GM21447 (cell line): ENCODE measurements around the gene MT2A.

Source experiments
- ATAC-seq: cut with Tn5 transposase; IDR thresholded peaks from one replicate; pipeline ENCODE4 v1.9.1; 2021; ENCODE audit not compliant: unreplicated experiment

The MT2A gene

GRCh38 chr16:56636616-56637413 lies 28.4 kb downstream of the MT2A start:
- ATAC-seq: no peak

- ATAC-seq: no peak
These were observed 29.7 kb downstream of the MT2A start, which contains the start of gene MT1A for GRCh38 chr16:56637814-56638750. Gene MT1A (plus strand): TSS chr16:56638666. CDS start chr16:56638739, 73 bp downstream.

GRCh38 chr16:56639045-56639444 lies 30.7 kb downstream of the MT2A start:
- ATAC-seq: no peak

- no peak for ATAC-seq
These were observed 31.7 kb downstream of the MT2A start for GRCh38 chr16:56640076-56640475.

- ATAC-seq: no peak
These were observed 32.8 kb downstream of the MT2A start for GRCh38 chr16:56641166-56641565.

GRCh38 chr16:56643080-56643778 lies 34.8 kb downstream of the MT2A start:
- ATAC-seq: peak; percentile 45

GRCh38 chr16:56643833-56644232 lies 35.4 kb downstream of the MT2A start:
- ATAC-seq: no peak

GRCh38 chr16:56645311-56645710 lies 36.9 kb downstream of the MT2A start:
- ATAC-seq: no peak

GRCh38 chr16:56645838-56646237 lies 37.5 kb downstream of the MT2A start:
- ATAC-seq: no peak

GRCh38 chr16:56647641-56648431 lies 39.5 kb downstream of the MT2A start:
- ATAC-seq: no peak

- ATAC-seq: no peak
These were observed 40.9 kb downstream of the MT2A start for GRCh38 chr16:56649271-56649670.

- ATAC-seq: no peak
These were observed 41.4 kb downstream of the MT2A start for GRCh38 chr16:56649820-56650219.

GRCh38 chr16:56651586-56651985 lies 43.2 kb downstream of the MT2A start, which contains the start of gene MT1B:
Gene MT1B (plus strand): TSS chr16:56651886. CDS start chr16:56651954, 68 bp downstream.
- ATAC-seq: no peak

GRCh38 chr16:56652600-56652999 lies 44.2 kb downstream of the MT2A start:
- no peak for ATAC-seq

GRCh38 chr16:56653218-56653617 lies 44.8 kb downstream of the MT2A start:
- ATAC-seq: no peak

- no peak for ATAC-seq
These were observed 49.4 kb downstream of the MT2A start, which contains the start of gene MT1F for GRCh38 chr16:56657555-56658326. Gene MT1F (plus strand): TSS chr16:56657959. CDS start chr16:56658059, 100 bp downstream.

GRCh38 chr16:56658327-56658875 lies 50.0 kb downstream of the MT2A start:
- no peak for ATAC-seq
